Measurements from ENCODE around the gene CLN3. TPM values are rescaled to one million over a fixed set of nuclear protein-coding genes. Genes with fewer than 3 reads are reported as not detected.

Gene CLN3
- polyA plus RNA-seq, 1 donor from 2014 or later: 32.2 TPM

- no peaks in the 10 kb centered on the region for H3K9me2 ChIP-seq (ENCODE audit: insufficient read depth, low read length)
- H3K27me3 ChIP-seq (ENCODE audit: insufficient read depth, low read depth, low read length): no peaks in the 10 kb centered on the region
- TF ChIP-seq MXI1 (conservative IDR thresholded peaks at IDR 0.05; ENCODE audit: poor library complexity, severe bottlenecking) (no peak), TAF1 (IDR thresholded peaks at IDR 0.05; ENCODE audit: low read depth) (no peak), POLR2AphosphoS5 (IDR thresholded peaks at IDR 0.05) (no peak), EP300 (conservative IDR thresholded peaks at IDR 0.05; ENCODE audit: poor library complexity, severe bottlenecking) (no peak), CTCF (IDR thresholded peaks at IDR 0.05; ENCODE audit: poor library complexity, severe bottlenecking) (no peak), REST (IDR thresholded peaks at IDR 0.05; ENCODE audit: borderline replicate concordance) (no peak), EZH2 (IDR thresholded peaks at IDR 0.05; ENCODE audit: borderline replicate concordance, insufficient read depth, low read length, poor library complexity, severe bottlenecking) (no peak), SMC3 (conservative IDR thresholded peaks at IDR 0.05; ENCODE audit: poor library complexity) (no peak), RAD21 (conservative IDR thresholded peaks at IDR 0.05) (no peak)
- H3K9ac ChIP-seq (ENCODE audit: low read length): no peak overlapping the region
- no peaks in the 10 kb centered on the region for H3K9me3 ChIP-seq (ENCODE audit: low read length)
- H3K79me2 ChIP-seq (replicated peaks; ENCODE audit: insufficient read depth, low read length): no peaks in the 10 kb centered on the region
- no peaks in the 10 kb centered on the region for H3K36me3 ChIP-seq (ENCODE audit: insufficient read depth, low read length)
- no peak overlapping the region for H3K27ac ChIP-seq (ENCODE audit: low read length)
- H3F3A ChIP-seq (ENCODE audit: insufficient read depth, low read length, poor library complexity, severe bottlenecking): no peaks in the 10 kb centered on the region
- H4K20me1 ChIP-seq (ENCODE audit: insufficient read depth): no peaks in the 10 kb centered on the region
- H2AFZ ChIP-seq (ENCODE audit: low read depth, low read length): no peak overlapping the region
- no peak overlapping the region for H3K4me3 ChIP-seq (ENCODE audit: low read length)
- no peak overlapping the region for H3K4me2 ChIP-seq (ENCODE audit: low read length)
These were observed 14.5 kb downstream of the CLN3 start for GRCh38 chr16:28477311-28477920.

- Histone ChIP-seq H3K9ac (ENCODE audit: low read length) (no peak overlapping the region), H3K36me3 (ENCODE audit: insufficient read depth, low read length) (no peaks in the 10 kb centered on the region), H3K9me2 (ENCODE audit: insufficient read depth, low read length) (no peaks in the 10 kb centered on the region), H3K27me3 (ENCODE audit: insufficient read depth, low read depth, low read length) (no peaks in the 10 kb centered on the region), H3K79me2 (replicated peaks; ENCODE audit: insufficient read depth, low read length) (no peaks in the 10 kb centered on the region), H3F3A (ENCODE audit: insufficient read depth, low read length, poor library complexity, severe bottlenecking) (no peaks in the 10 kb centered on the region), H4K20me1 (ENCODE audit: insufficient read depth) (no peaks in the 10 kb centered on the region), H3K9me3 (ENCODE audit: low read length) (no peaks in the 10 kb centered on the region), H3K4me2 (ENCODE audit: low read length) (no peak overlapping the region), H3K4me3 (ENCODE audit: low read length) (no peak overlapping the region), H2AFZ (ENCODE audit: low read depth, low read length) (no peak overlapping the region), H3K27ac (ENCODE audit: low read length) (no peak overlapping the region)
- no peak for TF ChIP-seq SMC3 (conservative IDR thresholded peaks at IDR 0.05; ENCODE audit: poor library complexity)
- TF ChIP-seq EZH2 (IDR thresholded peaks at IDR 0.05; ENCODE audit: borderline replicate concordance, insufficient read depth, low read length, poor library complexity, severe bottlenecking): no peak
- no peak for TF ChIP-seq RAD21 (conservative IDR thresholded peaks at IDR 0.05)
These were observed 16.7 kb downstream of the CLN3 start for GRCh38 chr16:28475221-28475620.
